ENCODE measurements around the gene TMEM179.

TMEM179 gene

GRCh38 chr14:104544362-104544961 lies 60.1 kb downstream of the TMEM179 start:
- no peak for DNase-seq (ENCODE audit: low read depth, low spot score)

GRCh38 chr14:104542871-104543830 lies 61.4 kb downstream of the TMEM179 start:
- DNase-seq (ENCODE audit: low read depth, low spot score), result no peak

- DNase-seq (ENCODE audit: low read depth, low spot score), result no peak
These were observed 62.6 kb downstream of the TMEM179 start for GRCh38 chr14:104541905-104542465.
